ENCODE data around the gene POLE.

DNA sequence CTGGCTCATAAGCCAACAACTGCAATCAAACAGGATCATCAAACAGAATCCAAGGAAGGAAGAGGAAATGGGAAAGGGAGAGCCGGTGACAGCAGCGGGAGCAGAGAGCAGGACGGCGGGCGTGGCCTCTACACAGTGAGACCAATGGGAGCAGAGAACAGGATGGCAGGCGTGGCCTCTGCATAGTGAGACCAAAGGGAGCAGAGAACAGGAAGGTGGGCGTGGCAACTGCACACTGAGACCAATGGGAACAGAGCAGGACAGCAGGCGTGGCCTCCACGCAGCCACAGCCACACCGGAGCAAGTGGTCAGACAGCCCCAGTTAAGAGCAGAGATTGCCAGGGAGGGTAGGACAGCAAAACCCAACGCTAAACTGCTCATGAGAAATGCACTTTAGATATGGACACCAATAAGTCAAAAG lies 93.2 kb downstream of the POLE start:
- no peak for TF ChIP-seq EZH2 (IDR thresholded peaks at IDR 0.05)
- no peak for TF ChIP-seq POLR2AphosphoS5 (IDR thresholded peaks at IDR 0.05; ENCODE audit: borderline replicate concordance, low read depth, low read length)

Data from SK-N-MC (cell line).